ENCODE data around the gene AMPD2.
A peak's percentile ranks its signal among the peaks of the same experiment; 100 is the strongest.
"Not testable (repeated sequence)": the region's sequence is repeated elsewhere in the genome, so short reads cannot be mapped to it uniquely, and the experiment has no call there.

Gene AMPD2

DNA sequence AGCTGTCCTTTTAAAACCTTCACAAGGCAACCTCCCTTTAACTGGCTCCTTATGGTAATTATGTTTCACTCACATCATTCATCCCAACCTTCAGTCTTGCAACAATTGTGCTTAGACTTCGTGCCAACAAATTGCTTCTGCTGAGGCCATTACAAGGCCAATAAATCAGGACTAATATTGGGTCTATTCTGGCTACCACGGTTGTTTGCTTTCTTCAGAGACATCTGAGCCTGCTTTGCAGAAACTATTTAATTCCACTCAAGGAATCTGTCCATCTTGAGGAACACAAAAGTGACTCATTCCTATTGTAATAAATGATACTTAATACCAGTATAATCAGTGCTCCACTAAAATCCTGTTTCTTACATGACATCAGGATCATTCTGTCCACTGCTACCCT, 33.7 kb downstream of the AMPD2 start:
- DNase-seq (ENCODE audit: low spot score) = no peak

DNA sequence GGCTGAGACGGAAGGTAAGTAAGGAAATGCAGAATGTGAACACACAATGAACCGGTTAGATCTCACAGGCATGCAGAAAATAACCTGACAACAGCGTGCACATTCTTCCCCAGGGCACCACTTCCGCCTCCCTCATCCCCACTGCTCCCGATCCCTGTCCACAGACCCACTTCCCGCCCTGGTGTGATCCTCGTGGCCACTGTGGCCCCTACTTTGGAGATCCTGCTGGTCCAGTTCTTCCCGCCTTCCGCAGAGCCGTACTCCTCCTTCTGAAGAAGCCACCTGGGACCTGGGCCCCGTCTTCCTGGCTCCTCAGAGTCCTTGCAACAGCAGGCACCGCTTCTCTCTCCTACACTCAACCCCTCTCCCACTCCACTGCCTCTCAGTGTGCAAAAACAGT, 34.9 kb downstream of the AMPD2 start:
- no peak for DNase-seq (ENCODE audit: low spot score)

DNA sequence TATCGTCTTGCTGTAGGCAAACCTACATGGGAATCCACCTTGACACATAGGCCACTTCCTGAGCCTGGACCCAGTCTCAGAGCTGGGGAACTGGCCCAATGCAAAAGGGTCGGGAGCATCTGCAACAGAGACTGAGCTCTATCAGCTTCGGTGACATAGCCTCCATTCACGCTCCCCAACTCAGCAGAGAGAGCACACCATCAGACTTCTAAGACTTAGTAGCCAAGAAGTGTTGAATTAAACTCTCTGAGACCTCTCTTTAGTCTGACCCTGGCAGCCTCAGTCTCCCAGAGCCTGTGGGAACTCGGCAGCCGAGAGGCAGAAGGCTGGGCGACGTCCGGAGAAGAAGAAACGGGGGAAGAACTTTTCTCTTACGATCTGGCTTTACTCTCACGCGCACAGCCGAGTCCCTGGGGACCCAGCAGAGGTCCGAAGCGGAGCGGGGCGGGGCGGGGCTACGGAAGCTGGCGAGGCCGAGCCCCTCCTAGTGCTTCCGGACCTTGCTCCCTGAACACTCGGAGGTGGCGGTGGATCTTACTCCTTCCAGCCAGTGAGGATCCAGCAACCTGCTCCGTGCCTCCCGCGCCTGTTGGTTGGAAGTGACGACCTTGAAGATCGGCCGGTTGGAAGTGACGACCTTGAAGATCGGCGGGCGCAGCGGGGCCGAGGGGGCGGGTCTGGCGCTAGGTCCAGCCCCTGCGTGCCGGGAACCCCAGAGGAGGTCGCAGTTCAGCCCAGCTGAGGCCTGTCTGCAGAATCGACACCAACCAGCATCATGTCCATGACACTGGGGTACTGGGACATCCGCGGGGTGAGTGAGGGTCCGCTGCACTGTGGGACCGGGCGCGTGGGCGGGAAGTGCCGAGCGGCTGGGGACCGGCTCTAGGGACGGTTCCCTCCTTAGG, 36.2 kb downstream of the AMPD2 start, which contains the start of gene GSTM4:
Gene GSTM4 (plus strand): TSS at position 485 of the 905 bp plus-strand sequence. CDS start 291 bp downstream, at position 776.
- peak; percentile 86 for DNase-seq (ENCODE audit: low spot score)

DNA sequence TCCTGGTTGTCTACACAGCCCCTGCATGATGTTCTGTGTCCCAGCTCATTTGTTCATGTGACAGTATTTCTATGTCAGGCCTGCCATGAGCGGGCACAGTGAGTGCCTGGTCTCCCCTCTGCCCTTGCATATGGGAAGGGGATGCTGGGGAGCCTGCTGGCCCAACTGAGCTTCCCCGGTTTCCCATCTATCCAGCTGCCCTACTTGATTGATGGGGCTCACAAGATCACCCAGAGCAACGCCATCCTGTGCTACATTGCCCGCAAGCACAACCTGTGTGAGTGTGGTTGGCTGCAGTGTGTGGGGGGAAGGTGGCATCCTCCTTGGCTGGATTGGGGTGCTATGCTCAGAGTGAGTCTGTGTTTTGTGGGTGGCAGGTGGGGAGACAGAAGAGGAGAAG, 37.8 kb downstream of the AMPD2 start:
- no peak for DNase-seq (ENCODE audit: low spot score)

DNA sequence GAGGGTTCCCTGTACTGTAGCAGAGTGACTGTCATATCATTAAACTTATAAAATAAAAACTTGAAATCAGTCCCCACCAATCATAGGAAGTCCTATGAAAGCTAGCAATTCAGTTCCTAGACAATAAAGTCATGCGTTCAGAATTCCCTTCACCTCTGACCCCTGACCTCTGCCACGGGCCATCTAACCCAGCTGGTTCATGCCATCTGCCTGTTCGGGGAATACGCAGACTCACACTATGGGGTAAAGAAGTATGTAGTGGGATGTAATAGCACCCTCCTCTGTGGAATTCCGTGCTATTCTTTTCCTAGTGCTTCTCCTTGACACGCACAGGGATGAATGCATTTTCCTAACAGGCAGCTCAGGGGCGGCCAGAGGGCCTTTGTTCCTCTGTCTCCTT, 38.3 kb downstream of the AMPD2 start:
- no peak for DNase-seq (ENCODE audit: low spot score)

DNA sequence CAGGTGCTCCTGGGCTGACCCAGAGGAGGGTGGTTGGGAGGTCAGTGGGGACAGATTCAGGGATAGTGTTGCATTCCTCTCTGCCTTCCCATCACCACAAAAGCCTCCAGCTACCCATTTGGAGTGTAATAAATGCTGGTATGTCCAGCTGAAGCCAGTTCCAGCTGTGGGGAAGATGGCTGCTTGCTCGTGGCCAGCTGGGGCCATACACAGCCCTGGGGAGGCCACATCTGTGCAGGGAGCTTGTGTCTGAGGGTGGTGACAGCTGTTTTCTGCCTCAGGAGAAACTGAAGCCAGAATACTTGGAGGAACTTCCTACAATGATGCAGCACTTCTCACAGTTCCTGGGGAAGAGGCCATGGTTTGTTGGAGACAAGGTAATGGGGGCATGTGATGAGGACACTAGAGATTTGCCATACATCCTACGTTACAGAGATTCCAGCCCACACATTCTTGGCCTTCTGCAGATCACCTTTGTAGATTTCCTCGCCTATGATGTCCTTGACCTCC, 39.0 kb downstream of the AMPD2 start:
- no peak for DNase-seq (ENCODE audit: low spot score)

DNA sequence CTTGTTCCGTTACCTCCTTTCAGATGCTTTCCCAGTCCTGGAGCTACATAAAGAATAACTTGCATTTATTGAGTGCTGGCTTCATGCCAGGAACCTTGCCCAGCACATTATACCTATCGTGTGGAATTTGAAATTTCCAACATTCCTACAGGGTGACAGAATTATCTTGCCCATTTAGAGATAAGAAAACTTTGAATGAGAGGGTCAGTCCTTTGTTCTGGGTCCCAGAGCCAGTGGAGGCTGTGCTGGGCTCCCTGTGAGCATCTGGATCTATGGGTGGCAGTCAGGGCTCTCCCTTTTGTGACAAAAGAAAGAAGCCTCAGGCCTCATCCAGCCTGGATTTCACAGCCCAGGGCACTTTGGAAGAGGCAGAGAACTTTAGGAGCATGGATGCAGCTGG, 39.5 kb downstream of the AMPD2 start:
- no peak for DNase-seq (ENCODE audit: low spot score)

DNA sequence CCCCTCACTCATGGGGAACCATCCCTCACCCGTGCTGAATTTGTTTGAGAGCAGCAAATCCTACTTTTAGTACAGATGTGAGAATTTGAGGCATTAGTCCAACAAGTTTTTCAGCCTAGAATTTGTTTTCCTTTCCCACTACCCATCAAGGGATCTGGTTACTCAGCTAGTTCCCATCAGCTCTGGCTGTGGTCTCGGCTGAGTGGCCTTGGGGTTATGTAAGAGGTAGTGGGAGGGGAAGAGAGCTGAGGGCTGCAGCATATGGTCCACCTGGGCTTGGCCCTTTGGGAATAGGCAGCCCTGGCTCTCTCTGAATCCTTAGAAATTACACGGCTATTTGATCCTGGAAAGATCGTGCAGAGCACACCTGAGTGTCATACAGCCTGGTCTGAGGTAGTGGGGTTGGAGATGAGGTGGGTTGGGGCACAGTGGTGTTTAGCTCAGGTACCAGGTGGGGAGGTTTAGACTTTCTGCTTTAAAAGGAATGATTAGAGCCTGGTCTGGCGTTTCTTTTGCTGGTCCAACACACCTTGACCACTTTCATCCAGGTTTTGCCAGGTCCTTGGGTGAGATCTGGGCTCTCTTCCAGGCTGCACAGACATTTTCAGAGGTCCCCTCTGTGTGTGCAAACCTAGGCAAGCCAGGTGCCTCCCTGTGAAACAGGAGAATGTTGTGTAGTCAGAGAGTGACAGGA, 40.5 kb downstream of the AMPD2 start:
- DNase-seq (ENCODE audit: low spot score) = no peak

DNA sequence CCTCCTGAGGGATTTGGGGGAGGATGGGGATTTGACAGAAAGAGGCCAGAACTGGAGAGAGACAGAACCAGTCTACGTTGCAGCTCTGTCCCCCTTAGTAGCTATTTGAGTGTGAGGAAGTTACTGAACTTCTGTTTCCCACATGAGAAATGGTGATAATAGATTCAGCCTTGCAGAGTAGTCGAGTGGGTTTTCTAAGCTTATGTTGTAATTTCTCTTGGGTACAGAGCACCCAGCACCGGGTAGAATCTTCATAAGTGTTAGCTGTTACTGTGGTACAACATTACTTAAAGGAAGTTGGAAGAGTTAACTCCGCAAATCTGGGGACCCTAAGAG, 41.0 kb downstream of the AMPD2 start:
- not testable (repeated sequence) for DNase-seq (ENCODE audit: low spot score)

DNA sequence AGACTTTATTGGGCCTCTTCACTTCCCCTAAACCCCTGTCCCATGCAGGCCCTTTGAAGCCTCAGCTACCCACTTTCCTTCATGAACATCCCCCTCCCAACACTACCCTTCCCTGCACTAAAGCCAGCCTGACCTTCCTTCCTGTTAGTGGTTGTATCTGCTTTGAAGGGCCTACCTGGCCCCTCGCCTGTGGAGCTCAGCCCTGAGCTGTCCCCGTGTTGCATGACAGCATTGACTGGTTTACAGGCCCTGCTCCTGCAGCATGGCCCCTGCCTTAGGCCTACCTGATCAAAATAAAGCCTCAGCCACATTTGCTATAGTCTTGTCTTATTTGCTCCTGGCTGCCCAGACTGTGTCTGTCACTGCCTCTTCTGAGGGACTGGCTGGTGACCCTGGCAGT, 41.8 kb downstream of the AMPD2 start:
- no peak for DNase-seq (ENCODE audit: low spot score)

DNA sequence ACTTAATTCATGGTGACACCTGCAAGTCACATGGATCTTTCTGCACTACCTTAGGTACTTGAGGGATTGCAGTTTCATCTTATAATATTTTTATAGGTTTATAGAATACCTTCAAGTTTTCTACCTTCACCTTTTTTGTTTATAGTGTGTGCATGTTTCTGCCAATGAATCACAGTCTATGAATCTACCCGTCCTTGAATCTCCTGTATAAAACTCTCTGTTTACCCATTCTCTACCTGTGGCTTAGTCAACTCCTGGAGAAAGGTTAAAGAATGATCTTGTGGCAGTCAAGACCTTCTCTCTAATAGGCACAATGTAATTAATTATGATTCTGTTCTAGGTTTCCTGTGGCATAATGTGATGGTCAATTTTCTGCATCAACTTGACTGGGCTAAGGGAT, 45.0 kb downstream of the AMPD2 start:
- no peak for DNase-seq (ENCODE audit: low spot score)

DNA sequence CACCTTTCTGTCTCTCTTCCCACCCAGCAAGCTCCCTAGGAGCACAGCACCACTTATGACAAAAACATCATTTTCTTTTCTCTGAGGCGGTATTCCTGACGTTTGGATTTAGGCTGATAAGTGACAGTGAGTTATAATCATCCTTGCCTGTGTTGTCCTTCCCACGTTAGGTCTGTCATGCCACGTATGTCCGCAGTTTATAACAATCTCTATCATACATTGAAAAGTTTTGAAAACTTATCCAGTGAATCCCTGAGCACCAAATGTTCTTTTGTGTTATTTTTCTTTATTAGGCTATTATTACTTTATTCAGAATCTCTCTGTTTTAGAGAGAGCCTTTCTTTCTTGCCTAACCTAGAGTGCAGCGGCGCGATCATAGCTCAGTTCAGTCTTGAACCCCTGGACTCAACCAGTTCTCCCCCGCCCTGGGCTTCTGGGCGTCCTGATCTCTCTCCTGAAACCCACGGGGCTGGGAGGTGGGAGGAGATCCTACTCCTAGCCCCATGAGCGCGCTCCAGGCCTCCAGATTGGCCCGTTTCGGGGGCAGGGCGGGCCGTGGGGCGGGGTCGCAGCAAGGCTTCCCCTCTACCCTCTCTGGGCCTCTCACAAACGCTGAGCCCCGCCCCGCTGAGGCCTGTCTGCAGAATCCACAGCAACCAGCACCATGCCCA, 48.0 kb downstream of the AMPD2 start, which contains the start of gene GSTM2:
Gene GSTM2 (plus strand): TSS at position 606 of the 671 bp plus-strand sequence. CDS start 59 bp downstream, at position 665.
- DNase-seq (ENCODE audit: low spot score) = peak; percentile 88

DNA sequence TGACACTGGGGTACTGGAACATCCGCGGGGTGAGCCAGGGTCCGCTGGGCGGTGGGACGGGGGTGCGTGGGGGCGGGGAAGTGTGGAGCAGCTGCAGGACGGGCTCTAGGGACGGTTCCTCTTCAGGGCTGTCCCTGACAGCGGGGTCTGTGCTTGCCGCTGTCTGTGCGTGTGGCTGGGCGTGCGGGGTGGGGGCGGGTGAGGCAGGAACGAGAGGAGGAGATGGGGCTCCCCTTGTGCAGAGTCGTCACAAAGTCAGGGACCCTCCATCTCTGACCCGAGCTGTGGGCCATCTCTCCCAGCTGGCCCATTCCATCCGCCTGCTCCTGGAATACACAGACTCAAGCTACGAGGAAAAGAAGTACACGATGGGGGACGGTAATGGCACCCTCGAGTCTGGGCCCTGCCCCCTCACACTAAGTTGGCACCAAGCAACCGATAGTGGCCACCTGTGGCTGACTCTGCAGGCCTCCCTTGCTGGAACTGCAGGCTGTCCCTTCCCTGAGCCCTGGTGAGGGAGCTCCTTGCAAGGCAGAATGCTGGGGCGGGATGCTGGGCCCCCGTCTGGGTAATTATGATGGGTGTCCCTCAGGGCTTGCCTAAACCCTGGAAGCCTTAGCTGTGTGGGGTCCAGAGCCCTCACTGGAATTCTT, 48.6 kb downstream of the AMPD2 start:
- no peak for DNase-seq (ENCODE audit: low spot score)

DNA sequence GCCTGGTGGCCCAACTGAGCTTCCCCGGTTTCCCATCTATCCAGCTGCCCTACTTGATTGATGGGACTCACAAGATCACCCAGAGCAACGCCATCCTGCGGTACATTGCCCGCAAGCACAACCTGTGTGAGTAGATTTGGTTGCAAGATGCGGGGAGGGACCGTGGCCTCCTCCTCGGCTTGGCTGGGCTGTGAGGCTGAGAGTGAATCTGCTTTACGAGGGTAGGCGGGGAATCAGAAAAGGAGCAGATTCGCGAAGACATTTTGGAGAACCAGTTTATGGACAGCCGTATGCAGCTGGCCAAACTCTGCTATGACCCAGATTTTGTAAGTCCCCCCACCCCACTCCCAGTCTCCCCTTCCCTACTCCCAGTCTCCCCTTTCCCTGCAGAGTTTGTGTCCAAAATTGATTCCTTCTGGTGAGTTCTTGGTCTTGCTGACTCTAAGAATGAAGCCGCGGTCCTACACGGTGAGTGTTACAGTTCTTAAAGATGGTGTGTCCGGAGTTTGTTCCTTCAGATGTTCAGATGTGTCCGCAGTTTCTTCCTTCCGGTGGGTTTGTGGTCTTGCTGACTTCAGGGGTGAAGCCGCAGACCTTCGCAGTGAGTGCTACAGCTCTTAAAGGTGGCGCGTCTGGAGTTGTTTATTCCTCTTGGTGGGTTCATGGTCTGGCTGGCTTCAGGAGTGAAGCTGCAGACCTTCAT, 49.8 kb downstream of the AMPD2 start:
- no peak for DNase-seq (ENCODE audit: low spot score)

DNA sequence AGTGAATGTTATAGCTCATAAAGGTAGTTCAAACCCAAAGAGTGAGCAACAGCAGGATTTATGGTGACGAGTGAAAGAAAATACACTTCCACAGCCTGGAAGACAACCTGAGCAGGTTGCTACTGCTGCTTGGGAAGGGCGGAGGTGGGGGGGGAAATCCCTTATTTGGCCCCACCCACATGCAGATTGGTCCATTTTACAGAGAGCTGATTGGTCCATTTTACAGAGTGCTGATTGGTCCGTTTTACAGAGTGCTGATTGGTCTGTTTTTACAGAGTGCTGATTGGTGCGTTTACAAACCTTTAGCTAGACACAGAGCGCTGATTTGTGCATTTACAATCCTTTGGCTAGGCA, 50.3 kb downstream of the AMPD2 start:
- DNase-seq (ENCODE audit: low spot score) = not testable (repeated sequence)

DNA sequence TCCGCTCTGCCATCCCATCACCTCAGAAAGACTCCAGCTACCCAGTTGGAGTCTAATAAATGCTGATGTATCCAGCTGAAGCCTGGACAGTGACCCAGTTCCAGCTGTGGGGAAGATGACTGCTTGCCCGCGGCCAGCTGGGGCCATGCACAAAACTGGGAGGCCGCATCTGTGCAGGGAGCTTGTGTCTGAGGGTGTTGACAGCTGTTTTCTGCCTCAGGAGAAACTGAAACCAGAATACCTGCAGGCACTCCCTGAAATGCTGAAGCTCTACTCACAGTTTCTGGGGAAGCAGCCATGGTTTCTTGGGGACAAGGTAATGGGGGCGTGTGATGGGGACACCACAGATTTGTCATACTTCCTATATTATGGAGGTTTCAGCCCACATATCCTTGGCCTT, 51.4 kb downstream of the AMPD2 start:
- DNase-seq (ENCODE audit: low spot score) = no peak

DNA sequence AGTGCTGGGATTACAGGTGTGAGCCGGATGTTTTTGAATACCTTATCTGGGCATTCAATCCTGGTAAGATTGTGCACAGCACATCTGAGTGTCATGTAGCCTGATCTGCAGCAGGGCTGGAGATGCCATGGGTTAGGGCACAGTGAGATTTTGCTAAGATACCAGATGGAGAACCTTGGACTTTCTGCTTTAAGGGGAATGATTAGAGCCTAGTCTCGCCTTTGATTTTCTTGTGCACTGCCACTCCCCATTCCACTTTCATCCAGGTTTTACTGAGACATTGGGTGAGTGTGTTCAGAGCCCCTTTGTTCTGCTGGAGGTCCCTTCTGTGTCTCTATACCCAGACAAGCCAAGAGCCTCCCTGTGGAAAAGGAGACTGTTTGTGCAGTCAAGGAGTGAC, 54.2 kb downstream of the AMPD2 start:
- not testable (repeated sequence) for DNase-seq (ENCODE audit: low spot score)

DNA sequence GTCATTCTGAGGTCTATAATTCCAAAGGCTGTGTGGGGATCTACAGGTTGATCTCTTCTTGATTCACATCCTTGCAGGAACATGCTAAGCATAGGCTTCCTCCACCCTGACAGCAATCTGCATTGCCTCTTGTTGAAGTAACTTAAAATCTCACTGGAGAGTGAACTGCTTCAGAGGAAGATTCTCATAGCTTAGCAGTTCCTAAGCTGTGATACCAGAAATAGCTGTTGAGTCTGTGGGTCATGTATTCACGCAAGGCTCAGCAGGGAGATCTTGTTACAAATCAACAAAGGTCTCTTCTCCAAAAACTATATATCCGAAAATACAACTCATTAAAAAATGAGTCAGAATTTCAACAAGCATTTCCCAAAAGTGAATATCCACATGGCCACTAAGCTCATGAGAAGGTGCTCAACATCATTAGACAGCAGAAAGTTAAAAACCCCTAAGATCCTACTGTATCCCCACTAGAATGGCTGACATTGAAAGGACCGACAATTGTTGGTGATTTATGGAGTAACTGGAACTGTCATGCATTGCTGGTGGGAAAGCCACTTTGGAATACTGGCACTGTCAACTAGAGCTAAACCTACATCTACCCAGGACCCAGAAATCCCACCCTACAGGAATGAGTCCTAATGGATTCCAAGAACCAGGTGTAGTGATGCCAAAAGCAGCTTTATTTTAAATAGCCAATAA, 57.2 kb downstream of the AMPD2 start:
- not testable (repeated sequence) for DNase-seq (ENCODE audit: low spot score)

DNA sequence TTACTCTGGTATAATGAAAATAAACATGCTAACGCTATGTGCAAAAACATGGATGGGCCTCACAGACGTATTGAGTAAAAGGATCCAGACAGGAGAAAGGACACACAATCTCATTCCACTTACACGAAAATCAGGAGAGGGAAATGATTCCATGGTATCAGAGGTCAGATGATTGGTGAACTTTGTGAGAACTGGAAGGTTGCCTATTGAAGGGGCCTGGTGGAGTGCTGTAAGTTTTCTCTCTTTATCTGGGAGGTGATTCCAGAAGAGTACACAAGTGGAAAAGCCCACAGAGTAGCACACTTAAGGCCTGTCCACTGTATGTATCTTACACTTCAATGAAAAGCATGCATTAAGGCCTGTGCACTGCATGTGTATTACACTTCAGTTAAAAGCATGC, 57.8 kb downstream of the AMPD2 start:
- DNase-seq (ENCODE audit: low spot score) = no peak

DNA sequence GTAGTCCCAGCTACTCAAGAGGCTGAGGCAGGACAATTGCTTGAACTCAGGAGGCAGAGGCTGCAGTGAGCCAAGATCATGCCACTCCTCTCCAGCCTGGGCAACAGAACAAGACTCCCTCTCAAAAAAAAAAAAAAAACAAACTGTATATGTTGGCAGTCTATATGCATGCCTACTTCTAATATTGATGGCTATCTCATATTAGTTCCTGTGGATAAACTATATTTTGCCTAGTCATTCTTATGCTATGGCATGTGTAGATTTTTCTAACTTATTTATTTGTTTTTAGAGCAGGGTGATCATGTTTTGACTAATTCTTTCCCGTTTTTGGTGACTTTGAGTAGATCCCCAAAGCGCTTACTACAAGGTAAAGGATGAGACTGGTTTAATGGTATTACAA, 59.0 kb downstream of the AMPD2 start:
- not testable (repeated sequence) for DNase-seq (ENCODE audit: low spot score)
